Measurements from ENCODE around the gene RCC1.
"Not testable (repeated sequence)": the region's sequence is repeated elsewhere in the genome, so short reads cannot be mapped to it uniquely, and the experiment has no call there.

The RCC1 gene

GRCh38 chr1:28505406-28506187 lies at the start of gene RCC1:
RCC1 (plus strand) TSS chr1:28506043; CDS start chr1:28529867, 23,824 bp downstream.
- DNase-seq (ENCODE audit: low read depth in 2 of 2): peak; percentile 90 to 94

GRCh38 chr1:28456078-28456477 lies 49.8 kb upstream of the RCC1 start:
- no peak for DNase-seq (ENCODE audit: low read depth in 2 of 2)

- DNase-seq (ENCODE audit: low read depth in 2 of 2): no peak
Observed at GRCh38 chr1:28457678-28458077, 48.2 kb upstream of the RCC1 start.

- no peak for DNase-seq (ENCODE audit: low read depth in 2 of 2)
Observed at GRCh38 chr1:28458237-28459228, 47.3 kb upstream of the RCC1 start.

- no peak for DNase-seq (ENCODE audit: low read depth in 2 of 2)
Observed at GRCh38 chr1:28466226-28466778, 39.5 kb upstream of the RCC1 start.

DNA sequence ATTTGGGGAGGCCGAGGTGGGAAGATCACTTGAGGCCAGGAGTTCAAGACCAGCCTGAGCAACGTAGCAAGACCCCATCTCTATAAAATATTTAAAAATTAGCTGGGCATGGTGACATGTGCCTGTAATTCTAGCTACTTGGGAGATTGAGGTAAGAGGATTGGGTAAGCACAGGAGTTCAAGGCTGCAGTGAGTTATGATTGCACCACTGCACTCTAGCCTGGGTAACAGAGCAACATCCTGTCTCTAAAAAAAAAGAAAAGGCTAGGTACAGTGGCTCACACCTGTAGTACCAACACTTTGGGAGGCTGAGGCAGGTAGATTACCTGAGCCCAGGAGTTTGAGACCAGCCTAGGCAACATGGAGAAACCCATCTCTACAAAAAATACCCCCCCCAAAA lies 35.7 kb upstream of the RCC1 start:
- DNase-seq (ENCODE audit: low read depth in 2 of 2): no peak

DNA sequence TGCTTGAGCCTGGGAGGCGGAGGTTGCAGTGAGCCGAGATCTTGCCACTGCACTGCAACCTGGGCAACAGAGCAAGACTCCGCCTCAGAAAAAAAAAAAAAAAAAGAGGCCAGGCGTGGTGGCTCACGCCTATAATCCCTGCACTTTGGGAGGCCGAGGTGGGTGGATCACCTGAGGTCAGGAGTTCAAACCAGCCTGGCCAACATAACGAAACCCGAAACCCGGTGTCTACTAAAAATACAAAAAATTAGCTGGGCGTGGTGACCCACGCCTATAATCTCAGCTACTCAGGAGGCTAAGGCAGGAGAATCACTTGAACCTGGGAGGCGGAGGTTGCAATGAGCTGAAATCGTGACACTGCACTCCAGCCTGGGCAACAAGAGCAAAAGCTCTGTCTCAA lies 26.3 kb upstream of the RCC1 start:
- DNase-seq (ENCODE audit: low read depth in 2 of 2): not testable (repeated sequence)

- no peak for DNase-seq (ENCODE audit: low read depth in 2 of 2)
Observed at GRCh38 chr1:28480308-28480707, 25.5 kb upstream of the RCC1 start.

DNA sequence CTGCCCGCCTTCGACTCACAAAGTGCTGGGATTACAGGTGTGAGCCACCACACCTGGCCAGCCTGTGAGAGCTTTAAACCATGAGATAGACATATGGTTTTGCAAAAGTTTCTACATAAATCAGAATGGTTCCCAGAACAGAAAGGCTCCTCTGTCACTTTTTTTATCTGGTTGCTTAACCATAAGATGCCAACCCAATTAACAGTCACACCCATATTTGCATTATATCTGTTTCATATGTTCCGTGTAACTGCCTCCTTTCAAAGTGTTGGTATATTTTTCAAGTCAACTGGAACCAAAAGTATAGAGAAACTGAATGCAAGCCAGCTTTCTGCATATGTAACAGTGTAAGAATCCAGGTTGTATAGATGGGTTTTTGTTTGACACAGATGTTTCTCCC lies 23.7 kb upstream of the RCC1 start:
- no peak for DNase-seq (ENCODE audit: low read depth in 2 of 2)

GRCh38 chr1:28482702-28483101 lies 23.1 kb upstream of the RCC1 start:
- no peak for DNase-seq (ENCODE audit: low read depth in 2 of 2)

GRCh38 chr1:28494737-28495136 lies 11.1 kb upstream of the RCC1 start:
- DNase-seq (ENCODE audit: low read depth in 2 of 2): no peak

DNA sequence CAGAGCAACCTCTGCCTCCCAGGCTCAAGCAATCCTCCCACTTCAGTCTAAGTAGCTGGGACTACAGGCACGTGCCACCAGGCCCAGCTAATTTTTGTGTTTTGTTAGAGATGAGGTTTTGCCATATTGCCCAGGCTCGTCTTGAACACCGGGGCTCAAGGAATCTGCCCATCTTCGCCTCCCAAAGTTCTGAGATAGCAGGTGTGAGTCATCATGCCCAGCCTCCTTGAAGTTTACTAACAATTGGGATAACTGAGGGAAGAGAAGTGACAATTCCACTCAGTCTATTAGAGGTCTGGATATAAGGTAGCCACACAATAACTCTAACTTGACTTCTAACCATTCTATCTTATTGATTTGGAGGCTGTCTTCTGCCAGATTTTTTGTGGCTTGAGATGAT lies 6.3 kb upstream of the RCC1 start:
- no peak for DNase-seq (ENCODE audit: low read depth in 2 of 2)

DNA sequence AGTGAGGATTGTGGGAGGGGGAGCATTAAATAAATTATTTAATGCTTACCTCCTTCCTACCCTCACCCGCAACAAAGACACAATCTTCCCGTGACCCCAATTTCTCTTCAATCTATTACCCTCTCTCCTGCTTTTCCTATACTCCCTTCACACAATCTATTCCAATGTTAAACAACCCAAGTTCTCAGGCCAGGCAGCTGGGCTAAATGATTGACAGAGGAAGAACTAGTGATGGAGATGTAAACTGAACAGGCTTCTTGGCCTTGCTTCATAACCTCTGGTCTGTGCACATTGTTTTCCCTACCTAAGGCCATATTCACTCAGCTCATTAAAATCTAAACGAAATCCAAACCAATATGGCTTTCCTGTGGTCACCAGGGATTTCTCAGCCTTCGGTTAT lies 3.9 kb upstream of the RCC1 start:
- DNase-seq (ENCODE audit: low read depth in 2 of 2): no peak

DNA sequence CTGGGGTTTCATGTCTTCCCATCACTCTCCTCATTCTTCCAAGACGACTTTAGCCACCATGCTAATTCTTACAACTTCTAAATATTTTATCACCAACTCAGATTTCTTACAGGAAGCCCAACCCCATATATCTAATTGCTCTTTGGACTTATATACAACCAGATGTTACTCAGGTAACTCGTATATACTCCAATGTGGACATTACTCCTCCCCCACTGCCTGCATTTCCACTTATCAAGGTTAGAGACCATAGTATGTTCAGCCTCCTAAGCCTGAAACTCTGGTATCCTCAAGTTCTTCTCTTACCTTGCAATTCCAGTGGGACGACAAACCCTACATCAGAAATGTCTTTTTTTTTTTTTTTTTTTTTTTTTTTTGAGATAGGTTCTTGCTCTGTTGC lies 2.7 kb upstream of the RCC1 start:
- DNase-seq (ENCODE audit: low read depth in 2 of 2): no peak

- no peak for DNase-seq (ENCODE audit: low read depth in 2 of 2)
Observed at GRCh38 chr1:28506907-28507246, 1.0 kb downstream of the RCC1 start.

DNA sequence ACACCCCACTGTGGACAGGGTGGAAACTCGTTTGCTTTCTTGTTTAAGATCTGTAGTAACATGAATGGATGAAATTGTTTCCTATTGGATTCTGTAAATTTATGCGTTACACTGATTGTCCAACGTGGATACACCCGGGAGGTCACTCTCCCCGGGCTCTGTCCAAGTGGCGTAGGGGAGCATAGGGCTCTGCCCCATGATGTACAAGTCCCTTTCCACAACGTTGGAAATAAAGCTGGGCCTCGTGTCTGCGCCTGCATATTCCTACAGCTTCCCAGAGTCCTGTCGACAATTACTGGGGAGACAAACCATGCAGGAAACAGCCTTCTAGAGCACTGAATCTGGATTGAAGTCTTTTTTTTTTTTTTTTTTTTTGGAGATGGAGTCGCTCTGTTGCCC lies 1.4 kb downstream of the RCC1 start:
- no peak for DNase-seq (ENCODE audit: low read depth in 2 of 2)

GRCh38 chr1:28507646-28508434 lies 2.0 kb downstream of the RCC1 start:
- DNase-seq (ENCODE audit: low read depth in 2 of 2): no peak

GRCh38 chr1:28508435-28508754 lies 2.6 kb downstream of the RCC1 start:
- DNase-seq (ENCODE audit: low read depth in 2 of 2): no peak

DNA sequence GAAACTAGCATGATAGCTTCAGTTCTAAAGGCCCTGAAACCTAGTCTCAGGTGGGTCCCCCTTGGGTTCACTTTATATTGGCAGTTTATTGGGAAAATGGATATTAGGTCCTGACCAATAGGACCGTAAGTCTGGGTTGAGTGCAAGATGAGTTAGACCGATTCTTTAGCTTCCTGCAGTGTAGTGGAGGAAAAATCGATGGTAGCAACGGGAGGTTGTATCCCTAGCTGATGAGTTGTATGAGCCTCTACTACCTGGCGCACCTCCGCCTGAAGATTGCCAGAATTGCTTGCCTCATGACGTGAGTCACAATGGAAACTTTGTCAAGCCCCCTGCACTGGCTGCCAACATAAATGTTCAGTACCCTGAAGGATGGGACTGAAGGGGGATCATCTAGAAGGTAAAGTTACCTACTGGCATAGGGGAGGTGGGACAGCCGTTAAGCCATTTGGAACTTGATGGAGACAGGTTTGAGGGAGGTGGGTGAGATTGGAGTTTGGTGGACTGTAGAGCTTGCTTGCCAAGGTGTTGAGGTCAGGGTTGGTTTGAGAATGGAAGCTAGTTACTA lies 3.9 kb downstream of the RCC1 start:
- no peak for DNase-seq (ENCODE audit: low read depth in 2 of 2)

GRCh38 chr1:28510273-28510969 lies 4.6 kb downstream of the RCC1 start:
- DNase-seq (ENCODE audit: low read depth in 2 of 2): no peak

DNA sequence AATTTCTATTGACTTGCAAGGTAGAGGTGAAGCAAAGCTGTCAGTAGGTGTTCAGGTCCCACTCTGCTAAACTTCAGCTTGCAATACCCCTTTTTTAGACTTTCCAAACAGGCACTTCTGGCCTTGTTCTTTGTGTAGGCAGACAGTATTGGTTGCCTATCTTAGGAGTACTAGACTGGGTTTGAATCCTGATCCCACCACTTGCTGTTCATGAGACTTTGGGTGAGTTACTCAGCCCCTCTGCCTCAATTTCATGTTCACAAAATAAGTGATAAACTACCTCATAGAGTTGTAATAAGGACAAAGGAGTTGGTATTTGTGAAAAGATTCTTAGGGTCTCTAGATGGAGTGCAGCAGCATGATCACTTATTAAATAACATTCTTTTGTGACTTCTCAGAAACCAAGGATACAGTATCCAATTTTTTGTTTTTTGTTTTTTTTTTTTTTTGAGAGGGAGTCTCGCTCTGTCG lies 5.2 kb downstream of the RCC1 start:
- DNase-seq (ENCODE audit: low read depth in 2 of 2): no peak
